Activated T-helper 17 cell treated with anti-CD3 and anti-CD28 coated beads, Interleukin-2, amount 50 U/mL, for 72 hours (primary cell): ENCODE results near the gene SYT17. TPM values are rescaled to one million over a fixed set of nuclear protein-coding genes. Genes with fewer than 3 reads are reported as not detected.
"Not testable (repeated sequence)": the region's sequence is repeated elsewhere in the genome, so short reads cannot be mapped to it uniquely, and the experiment has no call there.

ENCODE experiments used
- ATAC-seq: fragments of 150-1000 bp; cut with Tn5 transposase; replicated peaks from 2 replicates; pipeline ENCODE4 v1.10.0; 2021; ENCODE audit warnings: mild to moderate bottlenecking, moderate library complexity
- H3K27ac Mint-ChIP-seq: one replicate; pipeline ENCODE4 v1.8.0; 2022; ENCODE audit warnings: mixed read lengths
- H3K27me3 Mint-ChIP-seq: one replicate; pipeline ENCODE4 v1.8.0; 2022; ENCODE audit warnings: mixed read lengths
- H3K36me3 Mint-ChIP-seq: one replicate; pipeline ENCODE4 v1.8.0; 2022; ENCODE audit warnings: low read depth, mild to moderate bottlenecking, mixed read lengths
- H3K4me1 Mint-ChIP-seq: one replicate; pipeline ENCODE4 v1.8.0; 2022; ENCODE audit warnings: mixed read lengths
- H3K4me3 Mint-ChIP-seq: one replicate; pipeline ENCODE4 v1.8.0; 2022; ENCODE audit warnings: mild to moderate bottlenecking, mixed read lengths
- H3K9me3 Mint-ChIP-seq: one replicate; pipeline ENCODE4 v1.8.0; 2022; ENCODE audit warnings: mixed read lengths
- total RNA-seq, 2 donors: library from RNA; stranded (reverse); gene quantifications; one replicate each; pipeline ENCODE4 v1.2.3, GENCODE V29; 2022

SYT17 gene
- total RNA-seq, 2 donors from 2014 or later: not detected

GRCh38 chr16:19174478-19174877 lies 6.4 kb downstream of the SYT17 start:
- no peak overlapping the region for H3K4me3 Mint-ChIP-seq
- no peak overlapping the region for H3K27ac Mint-ChIP-seq
- H3K4me1 Mint-ChIP-seq: no peaks in the 10 kb centered on the region
- H3K9me3 Mint-ChIP-seq: peaks cover 7% of the 10 kb centered on the region
- H3K36me3 Mint-ChIP-seq: no peaks in the 10 kb centered on the region
- peaks cover 23% of the 10 kb centered on the region for H3K27me3 Mint-ChIP-seq
- ATAC-seq: no peak

GRCh38 chr16:19175492-19176262 lies 7.6 kb downstream of the SYT17 start:
- Mint-ChIP-seq H3K27me3 (peaks cover 22% of the 10 kb centered on the region), H3K9me3 (peaks cover 7% of the 10 kb centered on the region), H3K4me1 (no peaks in the 10 kb centered on the region), H3K36me3 (no peaks in the 10 kb centered on the region), H3K4me3 (no peak overlapping the region), H3K27ac (no peak overlapping the region)
- no peak for ATAC-seq

GRCh38 chr16:19177111-19177739 lies 9.2 kb downstream of the SYT17 start:
- Mint-ChIP-seq H3K4me1 (no peaks in the 10 kb centered on the region), H3K36me3 (no peaks in the 10 kb centered on the region), H3K27me3 (peaks cover 20% of the 10 kb centered on the region), H3K27ac (no peak overlapping the region), H3K4me3 (no peak overlapping the region), H3K9me3 (peaks cover 7% of the 10 kb centered on the region)
- no peak for ATAC-seq

- Mint-ChIP-seq H3K27ac (no peak overlapping the region), H3K36me3 (no peaks in the 10 kb centered on the region), H3K4me1 (no peaks in the 10 kb centered on the region), H3K9me3 (peaks cover 7% of the 10 kb centered on the region), H3K4me3 (no peak overlapping the region), H3K27me3 (peaks cover 12% of the 10 kb centered on the region)
- ATAC-seq: peak; percentile 61
These were observed 11.8 kb downstream of the SYT17 start for GRCh38 chr16:19179546-19180490.

- H3K27me3 Mint-ChIP-seq: peaks cover 12% of the 10 kb centered on the region
These were observed 12.7 kb downstream of the SYT17 start for GRCh38 chr16:19180741-19181140.

GRCh38 chr16:19182481-19182880 lies 14.4 kb downstream of the SYT17 start:
- Mint-ChIP-seq H3K27me3 (peaks cover 12% of the 10 kb centered on the region), H3K4me1 (no peaks in the 10 kb centered on the region), H3K27ac (no peak overlapping the region), H3K36me3 (no peaks in the 10 kb centered on the region), H3K9me3 (no peaks in the 10 kb centered on the region), H3K4me3 (no peak overlapping the region)
- no peak for ATAC-seq

More at GRCh38 chr16:19180741-19181140, 12.7 kb downstream of the SYT17 start:
- no peak overlapping the region for H3K4me3 Mint-ChIP-seq
- ATAC-seq: no peak
- no peaks in the 10 kb centered on the region for H3K36me3 Mint-ChIP-seq
- no peak overlapping the region for H3K27ac Mint-ChIP-seq
- no peaks in the 10 kb centered on the region for H3K4me1 Mint-ChIP-seq
- H3K9me3 Mint-ChIP-seq: peaks cover 7% of the 10 kb centered on the region

GRCh38 chr16:19183187-19183586 lies 15.1 kb downstream of the SYT17 start:
- no peaks in the 10 kb centered on the region for H3K9me3 Mint-ChIP-seq
- H3K4me3 Mint-ChIP-seq: no peak overlapping the region
- H3K36me3 Mint-ChIP-seq: no peaks in the 10 kb centered on the region
- H3K4me1 Mint-ChIP-seq: no peaks in the 10 kb centered on the region
- peaks cover 12% of the 10 kb centered on the region for H3K27me3 Mint-ChIP-seq
- ATAC-seq: no peak
- H3K27ac Mint-ChIP-seq: no peak overlapping the region

- Mint-ChIP-seq H3K27me3 (peaks cover 8% of the 10 kb centered on the region), H3K9me3 (no peaks in the 10 kb centered on the region), H3K4me1 (no peaks in the 10 kb centered on the region), H3K36me3 (no peaks in the 10 kb centered on the region), H3K27ac (no peak overlapping the region), H3K4me3 (no peak overlapping the region)
- ATAC-seq: no peak
These were observed 16.9 kb downstream of the SYT17 start for GRCh38 chr16:19184823-19185509.

GRCh38 chr16:19185510-19185851 lies 17.4 kb downstream of the SYT17 start:
- ATAC-seq: no peak
- H3K27me3 Mint-ChIP-seq: peaks cover 4% of the 10 kb centered on the region
- no peak overlapping the region for H3K4me3 Mint-ChIP-seq
- H3K27ac Mint-ChIP-seq: no peak overlapping the region
- H3K36me3 Mint-ChIP-seq: no peaks in the 10 kb centered on the region
- H3K9me3 Mint-ChIP-seq: no peaks in the 10 kb centered on the region
- H3K4me1 Mint-ChIP-seq: no peaks in the 10 kb centered on the region

- ATAC-seq: no peak
- no peaks in the 10 kb centered on the region for H3K36me3 Mint-ChIP-seq
- no peak overlapping the region for H3K4me3 Mint-ChIP-seq
- peaks cover 2% of the 10 kb centered on the region for H3K27me3 Mint-ChIP-seq
- no peaks in the 10 kb centered on the region for H3K4me1 Mint-ChIP-seq
- no peaks in the 10 kb centered on the region for H3K9me3 Mint-ChIP-seq
- H3K27ac Mint-ChIP-seq: no peak overlapping the region
These were observed 18.4 kb downstream of the SYT17 start for GRCh38 chr16:19186408-19186807.

- H3K36me3 Mint-ChIP-seq, H3K27ac Mint-ChIP-seq, H3K4me3 Mint-ChIP-seq: not testable (repeated sequence)
These were observed 19.9 kb downstream of the SYT17 start for GRCh38 chr16:19187961-19188360.

GRCh38 chr16:19188406-19188805 lies 20.4 kb downstream of the SYT17 start:
- no peaks in the 10 kb centered on the region for H3K4me1 Mint-ChIP-seq
- no peak overlapping the region for H3K27ac Mint-ChIP-seq
- no peak for ATAC-seq
- H3K4me3 Mint-ChIP-seq: no peak overlapping the region
- peaks cover 9% of the 10 kb centered on the region for H3K27me3 Mint-ChIP-seq
- H3K36me3 Mint-ChIP-seq: no peaks in the 10 kb centered on the region
- no peaks in the 10 kb centered on the region for H3K9me3 Mint-ChIP-seq

More at GRCh38 chr16:19187961-19188360, 19.9 kb downstream of the SYT17 start:
- not testable (repeated sequence) for H3K9me3 Mint-ChIP-seq, ATAC-seq, H3K4me1 Mint-ChIP-seq, H3K27me3 Mint-ChIP-seq

GRCh38 chr16:19192865-19193264 lies 24.8 kb downstream of the SYT17 start:
- no peaks in the 10 kb centered on the region for H3K9me3 Mint-ChIP-seq
- no peaks in the 10 kb centered on the region for H3K36me3 Mint-ChIP-seq
- peaks cover 9% of the 10 kb centered on the region for H3K27me3 Mint-ChIP-seq
- no peaks in the 10 kb centered on the region for H3K4me1 Mint-ChIP-seq
- no peak overlapping the region for H3K4me3 Mint-ChIP-seq
- no peak overlapping the region for H3K27ac Mint-ChIP-seq
- no peak for ATAC-seq

- peaks cover 7% of the 10 kb centered on the region for H3K27me3 Mint-ChIP-seq
- H3K36me3 Mint-ChIP-seq: no peaks in the 10 kb centered on the region
- H3K4me3 Mint-ChIP-seq: no peak overlapping the region
- no peak overlapping the region for H3K27ac Mint-ChIP-seq
- ATAC-seq: no peak
- H3K9me3 Mint-ChIP-seq: peaks cover 4% of the 10 kb centered on the region
- no peaks in the 10 kb centered on the region for H3K4me1 Mint-ChIP-seq
These were observed 28.8 kb downstream of the SYT17 start for GRCh38 chr16:19196871-19197270.
